ENCODE results near the gene MBTPS1.

The MBTPS1 gene

DNA sequence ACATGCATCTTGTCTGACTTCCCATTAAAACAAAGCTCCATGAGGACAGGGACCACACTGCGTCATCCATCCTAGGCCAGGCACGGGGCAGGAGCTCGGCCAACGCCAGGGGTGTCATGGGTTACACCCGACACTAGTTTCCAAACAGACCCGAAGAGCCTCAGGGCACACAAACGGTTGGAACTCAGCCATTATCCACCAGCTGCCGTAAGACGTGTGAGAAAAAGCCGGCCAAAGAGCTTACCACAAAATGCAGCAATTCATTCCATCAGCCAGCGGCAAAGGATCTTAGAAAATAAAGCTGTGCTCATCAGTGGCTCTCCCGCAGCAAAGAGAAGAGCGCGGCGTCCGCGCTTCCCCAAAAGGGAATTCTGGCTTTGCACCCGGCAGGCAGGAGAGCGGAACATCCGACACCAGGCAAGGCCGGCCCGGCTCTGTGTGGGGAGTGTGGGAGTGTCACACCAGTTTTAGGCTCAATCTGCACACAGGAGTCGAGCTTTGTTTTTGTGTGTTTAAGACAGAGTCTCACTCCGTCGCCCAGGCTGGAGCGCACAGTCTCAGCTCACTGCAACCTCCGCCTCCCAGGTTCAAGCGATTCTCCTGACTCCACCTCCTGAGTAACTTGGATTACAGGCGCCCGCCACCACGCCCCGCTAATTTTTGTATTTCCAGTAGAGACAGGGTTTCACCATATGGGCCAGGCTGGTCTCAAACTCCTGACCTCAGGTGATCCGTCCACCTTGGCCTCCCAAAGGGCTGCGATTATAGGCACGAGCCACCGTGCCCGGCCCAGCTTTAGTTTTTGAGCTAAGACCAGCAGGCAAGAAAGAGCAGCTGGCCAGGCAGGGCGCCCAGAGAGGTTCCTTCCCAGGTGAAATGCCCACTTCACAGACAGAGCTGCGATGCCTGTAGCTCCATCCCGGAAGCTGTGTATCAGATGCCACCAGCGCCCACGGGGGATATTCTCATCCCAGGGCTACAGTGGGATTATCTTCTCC, 75.6 kb downstream of the MBTPS1 start:
- Histone ChIP-seq H3K27ac (ENCODE audit: low read depth, low read length) (no peak overlapping the region), H3K9ac (ENCODE audit: low read length) (no peak overlapping the region), H3K27me3 (ENCODE audit: control insufficient read depth in 1 of 2, insufficient read depth in 2 of 2, low read length in 2 of 2) (peaks cover 0 to 5% of the 10 kb centered on the region in 2 donors), H3K9me3 (ENCODE audit: low read length) (no peaks in the 10 kb centered on the region), H3K36me3 (ENCODE audit: insufficient read depth, low read length) (no peaks in the 10 kb centered on the region), H3K4me1 (ENCODE audit: insufficient read depth, low read length) (no peaks in the 10 kb centered on the region), H3K4me3 (ENCODE audit: low read depth in 1 of 2, low read length in 2 of 2) (no peak overlapping the region)

DNA sequence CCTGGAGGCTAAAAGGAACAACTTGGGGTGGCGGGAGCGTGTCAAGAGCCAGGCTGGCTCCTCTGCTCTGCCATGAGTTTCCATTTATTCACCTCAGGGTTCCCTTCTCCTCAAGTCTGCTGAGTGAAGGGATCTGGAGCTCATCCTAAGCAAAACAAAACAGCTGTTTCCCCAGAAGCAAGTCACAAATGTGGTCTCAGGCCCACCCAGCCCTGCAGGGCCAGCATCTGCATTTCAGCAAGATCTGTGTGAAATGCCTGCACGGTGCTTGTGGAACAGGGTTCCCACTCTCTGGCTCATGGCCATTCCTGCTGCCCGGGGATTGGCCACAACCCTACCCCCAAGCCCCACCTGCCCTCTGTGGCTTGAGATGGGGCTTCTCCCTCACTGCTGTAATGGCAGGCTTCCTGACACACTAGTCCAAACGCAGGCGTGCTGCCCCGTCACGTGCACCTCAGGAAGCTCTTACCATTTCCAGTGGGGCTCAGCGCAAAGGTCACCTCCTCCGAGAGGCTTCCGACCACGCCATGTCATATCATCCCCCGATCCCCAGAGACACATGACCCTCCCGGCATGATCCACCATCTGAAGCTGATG, 76.4 kb downstream of the MBTPS1 start:
- Histone ChIP-seq H3K4me3 (ENCODE audit: low read depth in 1 of 2, low read length in 2 of 2) (no peak overlapping the region), H3K36me3 (ENCODE audit: insufficient read depth, low read length) (no peaks in the 10 kb centered on the region), H3K27ac (ENCODE audit: low read depth, low read length) (no peak overlapping the region), H3K4me1 (ENCODE audit: insufficient read depth, low read length) (no peaks in the 10 kb centered on the region), H3K9me3 (ENCODE audit: low read length) (no peaks in the 10 kb centered on the region), H3K27me3 (ENCODE audit: control insufficient read depth in 1 of 2, insufficient read depth in 2 of 2, low read length in 2 of 2) (peaks cover 0 to 5% of the 10 kb centered on the region in 2 donors), H3K9ac (ENCODE audit: low read length) (no peak overlapping the region)

DNA sequence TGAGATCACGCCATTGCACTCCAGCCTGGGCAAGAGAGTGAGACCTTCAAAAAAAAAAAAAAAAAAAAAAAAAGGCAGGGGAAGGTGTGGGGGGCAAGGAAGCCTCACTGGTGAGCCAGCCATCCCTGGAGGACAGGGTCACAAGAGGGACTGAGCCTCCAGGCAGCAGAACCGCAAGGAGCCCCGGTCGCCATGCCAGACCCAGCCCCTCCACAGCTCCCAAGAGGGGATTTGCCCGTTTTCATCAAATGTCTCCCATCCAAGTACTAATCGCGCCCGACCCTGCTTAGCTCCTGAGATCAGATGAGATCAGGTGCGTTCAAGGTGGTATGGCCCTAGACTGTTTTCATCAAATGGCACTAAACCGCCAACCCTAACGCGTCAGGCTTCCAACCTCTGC, 77.0 kb downstream of the MBTPS1 start:
- Histone ChIP-seq H3K27ac (ENCODE audit: low read depth, low read length) (no peak overlapping the region), H3K9ac (ENCODE audit: low read length) (no peak overlapping the region), H3K27me3 (ENCODE audit: control insufficient read depth in 1 of 2, insufficient read depth in 2 of 2, low read length in 2 of 2) (peaks cover 0 to 5% of the 10 kb centered on the region in 2 donors), H3K4me1 (ENCODE audit: insufficient read depth, low read length) (no peaks in the 10 kb centered on the region), H3K4me3 (ENCODE audit: low read depth in 1 of 2, low read length in 2 of 2) (no peak overlapping the region), H3K36me3 (ENCODE audit: insufficient read depth, low read length) (no peaks in the 10 kb centered on the region), H3K9me3 (ENCODE audit: low read length) (no peaks in the 10 kb centered on the region)

DNA sequence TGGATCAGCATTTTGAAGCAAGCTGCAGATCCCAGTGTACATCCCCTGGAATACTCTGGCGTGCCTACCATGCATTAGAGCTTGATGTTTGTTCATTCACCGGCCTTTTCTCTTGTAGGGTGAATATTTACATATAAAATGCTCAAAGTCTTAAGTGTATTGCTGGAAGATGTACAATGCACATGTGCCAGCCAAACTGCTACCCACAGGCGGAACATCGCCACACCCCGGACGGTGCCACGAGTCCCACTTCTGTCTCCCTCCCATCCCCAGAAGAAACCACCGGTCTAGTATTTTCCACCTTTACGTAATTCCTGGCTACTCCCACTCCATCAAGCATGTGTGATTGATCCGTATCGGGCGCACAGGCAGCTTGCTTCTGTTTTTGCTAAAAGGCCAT, 78.3 kb downstream of the MBTPS1 start:
- no peak overlapping the region for H3K9ac ChIP-seq (ENCODE audit: low read length)
- no peaks in the 10 kb centered on the region for H3K9me3 ChIP-seq (ENCODE audit: low read length)
- H3K36me3 ChIP-seq (ENCODE audit: insufficient read depth, low read length) = no peaks in the 10 kb centered on the region
- no peak overlapping the region for H3K27ac ChIP-seq (ENCODE audit: low read depth, low read length)
- H3K4me1 ChIP-seq (ENCODE audit: insufficient read depth, low read length) = no peaks in the 10 kb centered on the region
- H3K27me3 ChIP-seq (ENCODE audit: control insufficient read depth in 1 of 2, insufficient read depth in 2 of 2, low read length in 2 of 2) = peaks cover 0 to 5% of the 10 kb centered on the region in 2 donors
- H3K4me3 ChIP-seq (ENCODE audit: low read depth in 1 of 2, low read length in 2 of 2) = no peak overlapping the region

DNA sequence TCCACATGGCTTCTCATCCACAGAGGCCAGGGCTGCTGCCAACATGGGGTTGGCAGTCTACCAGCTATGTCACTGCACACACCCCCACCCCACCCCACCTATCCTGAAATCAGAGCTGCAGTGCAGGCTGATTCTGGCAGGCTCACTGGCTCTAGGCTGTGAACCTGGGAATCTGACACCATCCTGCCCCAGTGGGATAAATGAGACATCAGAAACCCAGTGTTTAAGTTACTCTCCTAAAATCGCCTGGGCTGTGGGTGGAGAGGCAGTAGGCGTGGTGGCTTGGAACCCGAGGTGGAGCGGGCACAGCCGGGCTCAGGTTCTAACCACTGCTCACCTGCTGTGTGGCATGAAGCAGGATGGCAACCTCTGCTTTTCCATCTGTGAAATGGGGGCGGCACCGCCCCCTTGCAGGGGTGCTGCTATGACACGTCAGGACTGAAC, 79.7 kb downstream of the MBTPS1 start:
- Histone ChIP-seq H3K4me1 (ENCODE audit: insufficient read depth, low read length) (no peaks in the 10 kb centered on the region), H3K9ac (ENCODE audit: low read length) (no peak overlapping the region), H3K27ac (ENCODE audit: low read depth, low read length) (no peak overlapping the region), H3K36me3 (ENCODE audit: insufficient read depth, low read length) (no peaks in the 10 kb centered on the region), H3K9me3 (ENCODE audit: low read length) (no peaks in the 10 kb centered on the region), H3K27me3 (ENCODE audit: control insufficient read depth in 1 of 2, insufficient read depth in 2 of 2, low read length in 2 of 2) (no peaks in the 10 kb centered on the region), H3K4me3 (ENCODE audit: low read depth in 1 of 2, low read length in 2 of 2) (no peak overlapping the region)

DNA sequence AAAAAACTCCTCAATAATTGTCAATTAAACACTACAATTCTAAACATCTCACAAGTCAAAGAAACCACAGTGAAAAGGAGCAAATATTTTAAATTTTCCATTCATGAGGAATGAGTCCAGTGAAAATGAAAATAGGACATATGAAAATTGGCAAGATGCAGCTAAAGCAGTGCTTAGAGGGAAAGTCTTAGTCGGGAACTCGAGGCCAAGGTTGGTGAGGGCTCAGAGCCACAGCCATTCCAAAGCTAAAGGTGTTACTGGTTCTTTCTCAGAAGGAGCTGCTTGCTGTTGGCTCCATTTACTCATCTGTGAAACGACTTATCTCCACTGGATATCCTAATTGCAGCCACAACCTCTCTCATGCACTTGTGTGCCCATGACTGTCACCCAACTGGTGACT, 80.6 kb downstream of the MBTPS1 start:
- no peaks in the 10 kb centered on the region for H3K9me3 ChIP-seq (ENCODE audit: low read length)
- H3K36me3 ChIP-seq (ENCODE audit: insufficient read depth, low read length) = no peaks in the 10 kb centered on the region
- no peak overlapping the region for H3K9ac ChIP-seq (ENCODE audit: low read length)
- no peaks in the 10 kb centered on the region for H3K4me1 ChIP-seq (ENCODE audit: insufficient read depth, low read length)
- no peaks in the 10 kb centered on the region for H3K27me3 ChIP-seq (ENCODE audit: control insufficient read depth in 1 of 2, insufficient read depth in 2 of 2, low read length in 2 of 2)
- H3K27ac ChIP-seq (ENCODE audit: low read depth, low read length) = no peak overlapping the region
- H3K4me3 ChIP-seq (ENCODE audit: low read depth in 1 of 2, low read length in 2 of 2) = no peak overlapping the region

DNA sequence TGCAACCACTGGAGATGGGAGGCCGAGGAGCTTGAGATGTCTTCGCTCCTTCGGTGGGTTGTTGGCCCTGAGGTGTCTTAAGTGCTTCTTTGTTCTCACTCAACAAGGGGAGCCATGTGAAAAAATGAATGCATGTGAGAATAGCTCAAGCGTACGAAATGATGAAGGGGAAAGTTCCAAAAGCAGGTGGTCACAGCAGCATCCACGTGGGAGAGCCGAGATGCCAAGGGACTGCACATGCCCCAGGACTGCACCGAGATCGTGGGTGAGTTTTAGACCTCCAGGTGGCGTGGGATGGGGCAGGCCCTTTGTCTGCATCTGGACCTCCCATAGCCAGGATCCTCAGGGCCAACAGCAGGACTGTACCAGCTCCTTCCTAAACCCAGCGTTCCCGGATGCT, 82.2 kb downstream of the MBTPS1 start:
- Histone ChIP-seq H3K9ac (ENCODE audit: low read length) (no peak overlapping the region), H3K4me3 (ENCODE audit: low read depth in 1 of 2, low read length in 2 of 2) (no peak overlapping the region), H3K36me3 (ENCODE audit: insufficient read depth, low read length) (no peaks in the 10 kb centered on the region), H3K9me3 (ENCODE audit: low read length) (no peaks in the 10 kb centered on the region), H3K27ac (ENCODE audit: low read depth, low read length) (no peak overlapping the region), H3K4me1 (ENCODE audit: insufficient read depth, low read length) (no peaks in the 10 kb centered on the region), H3K27me3 (ENCODE audit: control insufficient read depth in 1 of 2, insufficient read depth in 2 of 2, low read length in 2 of 2) (no peaks in the 10 kb centered on the region)

DNA sequence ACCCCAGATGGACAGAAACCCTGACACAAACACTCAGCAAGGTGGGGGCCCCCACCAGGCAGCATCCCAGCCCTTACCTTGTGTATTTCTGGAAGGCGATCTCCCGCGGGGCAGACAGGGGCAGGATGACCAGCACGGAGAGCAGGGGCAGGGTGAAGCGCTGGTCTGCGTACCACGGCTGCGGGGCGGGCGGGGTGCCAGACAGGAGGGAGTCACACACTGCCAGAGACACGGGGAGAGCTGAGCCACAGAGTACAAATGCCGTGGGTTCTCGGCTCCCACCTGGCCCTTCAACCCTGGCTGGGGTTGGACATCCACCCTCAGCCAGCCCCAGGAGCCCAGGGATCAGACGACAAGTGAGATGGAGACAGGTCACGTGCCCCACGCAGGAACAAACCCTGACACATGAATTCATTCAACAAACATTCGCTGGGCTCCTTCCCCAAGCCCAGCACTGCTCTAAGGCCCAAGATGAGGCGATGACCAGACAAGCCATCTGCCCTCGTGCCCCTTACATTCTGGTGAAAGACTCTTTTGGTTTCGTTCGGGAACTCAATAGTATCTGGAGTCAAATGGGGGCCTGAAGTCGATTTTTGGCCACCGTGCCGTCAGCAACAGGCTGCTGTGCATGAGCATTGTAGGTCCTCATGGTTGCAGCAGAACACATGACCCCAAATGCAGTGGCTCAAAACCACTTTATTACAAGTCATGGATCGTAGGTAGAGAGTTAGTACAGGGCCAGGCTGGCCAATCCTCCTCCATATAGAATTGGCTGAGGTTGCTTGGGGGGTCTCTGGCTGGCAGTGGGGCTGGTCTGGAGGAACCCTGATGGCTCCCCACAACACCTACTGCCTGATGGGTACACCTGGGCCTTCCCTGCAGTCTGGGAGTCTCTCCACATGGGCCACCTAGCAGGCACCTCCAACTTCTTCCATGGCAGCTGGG, 83.2 kb downstream of the MBTPS1 start:
- H3K27ac ChIP-seq (ENCODE audit: low read depth, low read length) = no peak overlapping the region
- H3K4me3 ChIP-seq (ENCODE audit: low read depth in 1 of 2, low read length in 2 of 2) = no peak overlapping the region
- H3K9ac ChIP-seq (ENCODE audit: low read length) = no peak overlapping the region
- H3K36me3 ChIP-seq (ENCODE audit: insufficient read depth, low read length) = no peaks in the 10 kb centered on the region
- H3K27me3 ChIP-seq (ENCODE audit: control insufficient read depth in 1 of 2, insufficient read depth in 2 of 2, low read length in 2 of 2) = no peaks in the 10 kb centered on the region
- no peaks in the 10 kb centered on the region for H3K9me3 ChIP-seq (ENCODE audit: low read length)
- H3K4me1 ChIP-seq (ENCODE audit: insufficient read depth, low read length) = no peaks in the 10 kb centered on the region

DNA sequence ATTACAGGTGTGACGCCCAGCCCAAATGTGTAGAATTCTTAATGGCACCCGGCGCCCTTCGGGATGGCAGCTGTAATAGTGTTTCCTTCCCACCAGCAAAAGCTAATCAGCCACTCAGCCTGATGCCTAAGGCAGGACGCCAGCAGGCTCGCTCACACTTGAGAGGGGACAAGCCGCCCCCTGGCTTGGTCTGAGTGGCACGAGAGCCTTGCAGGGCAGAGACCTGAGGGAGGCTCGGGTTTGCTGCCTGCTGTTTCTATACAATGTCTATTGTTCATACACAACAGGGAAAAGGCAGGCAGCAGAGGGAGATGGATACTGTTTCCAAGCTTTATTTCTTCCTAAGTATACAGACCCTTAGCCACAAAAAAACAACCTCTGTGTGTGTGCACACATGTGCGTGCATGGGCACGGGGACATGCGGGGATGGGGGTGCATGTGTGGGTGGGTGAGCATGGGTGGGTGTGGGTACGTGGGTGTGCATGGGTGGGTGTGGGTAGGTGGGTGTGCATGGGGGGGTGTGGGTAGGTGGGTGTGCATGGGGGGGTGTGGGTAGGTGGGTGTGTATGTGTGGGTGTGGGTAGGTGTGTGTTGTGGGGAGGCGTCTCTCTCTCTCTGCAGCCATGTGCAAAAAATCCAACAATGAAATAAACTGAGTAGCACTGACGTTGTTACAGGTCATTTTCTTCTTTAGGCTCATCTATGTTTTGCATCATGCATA, 84.1 kb downstream of the MBTPS1 start:
- Histone ChIP-seq H3K36me3 (ENCODE audit: insufficient read depth, low read length) (no peaks in the 10 kb centered on the region), H3K4me3 (ENCODE audit: low read depth in 1 of 2, low read length in 2 of 2) (no peak overlapping the region), H3K4me1 (ENCODE audit: insufficient read depth, low read length) (no peaks in the 10 kb centered on the region)

DNA sequence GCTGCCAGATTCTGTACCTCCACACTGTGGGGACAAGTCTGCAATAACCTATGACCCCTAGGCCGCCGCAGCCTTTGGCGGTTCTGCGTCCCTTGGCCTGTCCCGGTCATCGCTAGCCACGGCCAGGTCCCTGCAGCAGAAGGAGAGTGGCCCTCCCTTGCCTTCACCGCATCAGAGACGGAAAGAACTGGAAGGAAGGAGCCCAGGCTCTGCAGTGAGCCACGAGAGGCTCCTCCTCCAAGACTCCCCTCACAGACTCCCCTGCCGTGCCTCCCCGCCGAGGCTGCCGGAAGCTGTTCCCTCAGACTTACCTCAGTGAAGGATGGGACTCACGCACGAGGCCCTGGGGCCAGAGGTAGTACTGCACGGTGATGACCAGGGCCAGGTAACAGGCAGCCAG, 85.2 kb downstream of the MBTPS1 start:
- Histone ChIP-seq H3K27ac (ENCODE audit: low read depth, low read length) (no peak overlapping the region), H3K27me3 (ENCODE audit: control insufficient read depth in 1 of 2, insufficient read depth in 2 of 2, low read length in 2 of 2) (no peaks in the 10 kb centered on the region), H3K9ac (ENCODE audit: low read length) (no peak overlapping the region), H3K4me1 (ENCODE audit: insufficient read depth, low read length) (no peaks in the 10 kb centered on the region), H3K9me3 (ENCODE audit: low read length) (no peaks in the 10 kb centered on the region), H3K4me3 (ENCODE audit: low read depth in 1 of 2, low read length in 2 of 2) (no peak overlapping the region), H3K36me3 (ENCODE audit: insufficient read depth, low read length) (no peaks in the 10 kb centered on the region)

More for the DNA sequence above, 84.1 kb downstream of the MBTPS1 start:
- Histone ChIP-seq H3K9me3 (ENCODE audit: low read length) (no peaks in the 10 kb centered on the region), H3K9ac (ENCODE audit: low read length) (no peak overlapping the region), H3K27me3 (ENCODE audit: control insufficient read depth in 1 of 2, insufficient read depth in 2 of 2, low read length in 2 of 2) (no peaks in the 10 kb centered on the region), H3K27ac (ENCODE audit: low read depth, low read length) (no peak overlapping the region)

Measured in muscle layer of colon (tissue), 2 donors.